ENCODE data around the gene SDR42E2. TPM values are rescaled to one million over a fixed set of nuclear protein-coding genes. Genes with fewer than 3 reads are reported as not detected.

Gene SDR42E2
- polyA plus RNA-seq, 3 donors = 0.08 to 0.24 (median 0.14) TPM

DNA sequence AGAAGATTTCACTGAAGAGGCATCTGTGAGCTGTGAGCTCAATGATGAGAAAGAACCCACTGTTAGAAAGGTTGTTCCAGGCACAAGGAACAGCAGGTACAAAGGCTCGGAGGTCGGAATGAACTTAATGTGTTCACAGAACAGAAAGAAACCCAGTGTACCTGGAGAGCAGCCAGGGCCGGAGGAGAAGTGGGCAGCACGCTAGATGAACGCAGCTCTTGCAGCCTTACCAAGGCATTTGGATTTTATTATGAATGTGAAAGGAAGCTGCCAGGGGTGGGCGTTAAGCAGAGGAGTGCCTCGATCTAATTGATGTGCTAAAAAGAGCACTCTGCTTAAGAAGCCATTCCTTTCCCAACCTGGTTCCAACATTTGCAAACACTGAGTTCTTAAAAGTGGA is 62.8 kb downstream of the SDR42E2 start:
- no peak for DNase-seq (ENCODE audit: extremely low read depth in 1 of 11, low read depth in 9 of 11, low spot score in 4 of 11)

GRCh38 chr16:22229889-22230288 is 67.6 kb downstream of the SDR42E2 start:
- no peak for DNase-seq (ENCODE audit: extremely low read depth in 1 of 11, low read depth in 9 of 11, low spot score in 4 of 11)

- no peak for DNase-seq (ENCODE audit: extremely low read depth in 1 of 11, low read depth in 9 of 11, low spot score in 4 of 11)
Observed at GRCh38 chr16:22232277-22233036, 70.2 kb downstream of the SDR42E2 start.

DNA sequence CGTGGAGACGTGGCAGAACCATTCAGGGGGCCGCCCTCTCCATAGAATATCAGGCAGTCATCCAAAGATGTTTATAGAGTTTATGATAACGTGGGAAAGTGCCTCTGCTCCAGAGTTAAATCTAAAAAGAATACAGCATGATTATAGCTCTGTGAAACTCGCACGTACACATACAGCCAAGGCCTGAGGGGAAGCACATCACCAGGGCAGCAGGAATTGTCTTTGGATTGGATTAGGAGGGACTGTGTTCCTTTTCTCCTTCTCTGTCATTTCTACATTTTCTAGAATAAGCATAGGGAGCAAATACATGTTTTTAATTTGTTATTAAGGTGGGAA is 70.7 kb downstream of the SDR42E2 start:
- no peak for DNase-seq (ENCODE audit: extremely low read depth in 1 of 11, low read depth in 9 of 11, low spot score in 4 of 11)

GRCh38 chr16:22235839-22236745 is 73.8 kb downstream of the SDR42E2 start:
- no peak for DNase-seq (ENCODE audit: extremely low read depth in 1 of 11, low read depth in 9 of 11, low spot score in 4 of 11)

GRCh38 chr16:22239131-22239805 is 77.0 kb downstream of the SDR42E2 start:
- no peak for DNase-seq (ENCODE audit: extremely low read depth in 1 of 11, low read depth in 9 of 11, low spot score in 4 of 11)

GRCh38 chr16:22240023-22240710 is 77.9 kb downstream of the SDR42E2 start:
- no peak for DNase-seq (ENCODE audit: extremely low read depth in 1 of 11, low read depth in 9 of 11, low spot score in 4 of 11)

Other genes starting within 250 kb of the SDR42E2 start
- gene UQCRC2, start 209.1 kb upstream of the SDR42E2 start, polyA plus RNA-seq (ENCODE audit: insufficient read length in 3 of 3) = 100 to 1,000 TPM; 286 to 329 (median 329) TPM
- under 1 TPM; 0.33 to 0.50 (median 0.48) TPM for gene PDZD9, start 161.4 kb upstream of the SDR42E2 start, polyA plus RNA-seq (ENCODE audit: insufficient read length in 3 of 3)
- 10 to 100 TPM; 17.7 to 23.1 (median 21.1) TPM for gene MOSMO, start 154.4 kb upstream of the SDR42E2 start, polyA plus RNA-seq (ENCODE audit: insufficient read length in 3 of 3)
- 1 to 10 TPM; 1.8 to 4.7 (median 2.1) TPM for gene VWA3A, start 70.0 kb upstream of the SDR42E2 start, polyA plus RNA-seq (ENCODE audit: insufficient read length in 3 of 3)
- 10 to 100 TPM; 12.6 to 18.0 (median 12.7) TPM for gene EEF2K, start 43.8 kb downstream of the SDR42E2 start, polyA plus RNA-seq (ENCODE audit: insufficient read length in 3 of 3)
- gene POLR3E, start 134.9 kb downstream of the SDR42E2 start, polyA plus RNA-seq (ENCODE audit: insufficient read length in 3 of 3) = 10 to 100 TPM; 51.9 to 76.8 (median 53.0) TPM
- gene CDR2, start 212.1 kb downstream of the SDR42E2 start, polyA plus RNA-seq (ENCODE audit: insufficient read length in 3 of 3) = 10 to 100 TPM; 28.8 to 35.0 (median 30.8) TPM

Data from renal cortex interstitium (tissue), 11 donors.